NCI-H460 (cell line): ENCODE data around the gene TMEM14A. TPM values are rescaled to one million over a fixed set of nuclear protein-coding genes. Genes with fewer than 3 reads are reported as not detected.
A peak's percentile ranks its signal among the peaks of the same experiment; 100 is the strongest.

Source experiments
- DNase-seq: peaks from one replicate; pipeline ENCODE4 v3.0.0-alpha.2; 2016; ENCODE audit warnings: low read depth; ENCODE audit errors: extremely low read depth
- polyA plus RNA-seq: library from polyadenylated mRNA; depleted of rRNA; stranded (reverse); fragments of >200 nt; gene quantifications from 2 replicates; pipeline ENCODE4 v1.2.3, GENCODE V29; 2014; cell fraction: nucleus; rRNA removed
- total RNA-seq: library from RNA; depleted of rRNA; stranded (reverse); fragments of >200 nt; shearing (Covaris generic); gene quantifications from 2 replicates; pipeline ENCODE4 v1.2.3, GENCODE V29; 2014; rRNA removed

The TMEM14A gene
- 14.4 and 18.6 TPM in 2 replicates for total RNA-seq
- 34.1 and 39.2 TPM in 2 replicates for polyA plus RNA-seq

- peak; percentile 90 for DNase-seq
Measured at GRCh38 chr6:52670502-52671409, at the start of gene TMEM14A. Gene TMEM14A (plus strand): TSS chr6:52671113. CDS start chr6:52677103, 5,990 bp downstream.

GRCh38 chr6:52621631-52622030, 49.3 kb upstream of the TMEM14A start:
- no peak for DNase-seq

GRCh38 chr6:52622810-52623209, 48.1 kb upstream of the TMEM14A start:
- no peak for DNase-seq

GRCh38 chr6:52632011-52632410, 38.9 kb upstream of the TMEM14A start:
- no peak for DNase-seq

- no peak for DNase-seq
Measured at GRCh38 chr6:52634211-52634610, 36.7 kb upstream of the TMEM14A start.

- no peak for DNase-seq
Measured at GRCh38 chr6:52635049-52635577, 35.8 kb upstream of the TMEM14A start.

- no peak for DNase-seq
Measured at GRCh38 chr6:52636830-52637229, 34.1 kb upstream of the TMEM14A start.

- no peak for DNase-seq
Measured at GRCh38 chr6:52639493-52639892, 31.4 kb upstream of the TMEM14A start.

GRCh38 chr6:52640170-52640569, 30.7 kb upstream of the TMEM14A start:
- DNase-seq, result no peak

- DNase-seq, result no peak
Measured at GRCh38 chr6:52640916-52641315, 30.0 kb upstream of the TMEM14A start.

GRCh38 chr6:52641388-52641787, 29.5 kb upstream of the TMEM14A start:
- DNase-seq, result no peak

- DNase-seq, result no peak
Measured at GRCh38 chr6:52641826-52642225, 29.1 kb upstream of the TMEM14A start.

- no peak for DNase-seq
Measured at GRCh38 chr6:52642368-52642767, 28.5 kb upstream of the TMEM14A start.

- no peak for DNase-seq
Measured at GRCh38 chr6:52643158-52643557, 27.8 kb upstream of the TMEM14A start.

GRCh38 chr6:52644253-52644652, 26.7 kb upstream of the TMEM14A start:
- no peak for DNase-seq

- no peak for DNase-seq
Measured at GRCh38 chr6:52645976-52646375, 24.9 kb upstream of the TMEM14A start.

GRCh38 chr6:52647199-52647598, 23.7 kb upstream of the TMEM14A start:
- no peak for DNase-seq

- DNase-seq, result no peak
Measured at GRCh38 chr6:52649536-52650160, 21.3 kb upstream of the TMEM14A start.

GRCh38 chr6:52650941-52651340, 20.0 kb upstream of the TMEM14A start:
- no peak for DNase-seq

GRCh38 chr6:52653151-52653550, 17.8 kb upstream of the TMEM14A start:
- DNase-seq, result no peak

GRCh38 chr6:52654007-52654406, 16.9 kb upstream of the TMEM14A start:
- DNase-seq, result no peak

- DNase-seq, result no peak
Measured at GRCh38 chr6:52654592-52654991, 16.3 kb upstream of the TMEM14A start.
